ENCODE data around the gene FNBP1L. TPM values are rescaled to one million over a fixed set of nuclear protein-coding genes. Genes with fewer than 3 reads are reported as not detected.

The FNBP1L gene
- total RNA-seq, 1 donor from 2014 or later: 162 TPM

GRCh38 chr1:93433407-93433961 is 14.4 kb upstream of the FNBP1L start:
- no peaks in the 10 kb centered on the region for H4K20me1 ChIP-seq (ENCODE audit: low read depth)
- TF ChIP-seq EZH2 (IDR thresholded peaks at IDR 0.05): no peak
- TF ChIP-seq CTCF (IDR thresholded peaks at IDR 0.05): no peak
- TF ChIP-seq EZH2phosphoT487 (IDR thresholded peaks at IDR 0.05): no peak
- H3K9me3 Mint-ChIP-seq: peaks cover 2% of the 10 kb centered on the region
- no peak for DNase-seq (ENCODE audit: low spot score)
- H3F3A ChIP-seq (ENCODE audit: low read depth): no peaks in the 10 kb centered on the region
- peaks cover 2% of the 10 kb centered on the region for H3K4me1 Mint-ChIP-seq
- H3K9me3 ChIP-seq (ENCODE audit: low read depth): no peaks in the 10 kb centered on the region
- H3K27me3 ChIP-seq: no peaks in the 10 kb centered on the region
- no peak overlapping the region for H3K4me3 Mint-ChIP-seq
- H3K36me3 Mint-ChIP-seq: no peaks in the 10 kb centered on the region
- no peaks in the 10 kb centered on the region for H3K4me1 ChIP-seq
- no peak overlapping the region for H3K4me2 ChIP-seq
- no peak overlapping the region for H2AFZ ChIP-seq (replicated peaks)
- no peak overlapping the region for H3K27ac Mint-ChIP-seq
- no peaks in the 10 kb centered on the region for H3K36me3 ChIP-seq
- no peaks in the 10 kb centered on the region for H3K27me3 Mint-ChIP-seq (ENCODE audit: insufficient read depth, low read depth)
- no peak overlapping the region for H3K27ac ChIP-seq
- no peak overlapping the region for H3K4me3 ChIP-seq
- H3K79me2 ChIP-seq (ENCODE audit: low read depth): no peaks in the 10 kb centered on the region
- no peak overlapping the region for H3K9ac ChIP-seq

- Mint-ChIP-seq H3K9me3 (peaks cover 2% of the 10 kb centered on the region), H3K27ac (no peak overlapping the region), H3K4me3 (no peak overlapping the region), H3K27me3 (ENCODE audit: insufficient read depth, low read depth) (no peaks in the 10 kb centered on the region), H3K36me3 (no peaks in the 10 kb centered on the region), H3K4me1 (peaks cover 2% of the 10 kb centered on the region)
- Histone ChIP-seq H3K27me3 (no peaks in the 10 kb centered on the region), H3F3A (ENCODE audit: low read depth) (no peaks in the 10 kb centered on the region), H3K27ac (no peak overlapping the region), H3K79me2 (ENCODE audit: low read depth) (no peaks in the 10 kb centered on the region), H3K36me3 (no peaks in the 10 kb centered on the region), H3K4me3 (no peak overlapping the region), H3K9ac (no peak overlapping the region), H4K20me1 (ENCODE audit: low read depth) (no peaks in the 10 kb centered on the region), H3K9me3 (ENCODE audit: low read depth) (no peaks in the 10 kb centered on the region), H2AFZ (replicated peaks) (no peak overlapping the region), H3K4me1 (no peaks in the 10 kb centered on the region), H3K4me2 (no peak overlapping the region)
- TF ChIP-seq EZH2phosphoT487 (IDR thresholded peaks at IDR 0.05): no peak
- DNase-seq (ENCODE audit: low spot score): no peak
Measured at GRCh38 chr1:93434088-93434487, 13.8 kb upstream of the FNBP1L start.

GRCh38 chr1:93434987-93435386 is 12.9 kb upstream of the FNBP1L start:
- Mint-ChIP-seq H3K4me3 (no peak overlapping the region), H3K36me3 (no peaks in the 10 kb centered on the region), H3K9me3 (peaks cover 2% of the 10 kb centered on the region), H3K27me3 (ENCODE audit: insufficient read depth, low read depth) (peaks cover 2% of the 10 kb centered on the region), H3K4me1 (peaks cover 2% of the 10 kb centered on the region), H3K27ac (no peak overlapping the region)
- H4K20me1 ChIP-seq (ENCODE audit: low read depth): no peaks in the 10 kb centered on the region
- no peak for DNase-seq (ENCODE audit: low spot score)
- TF ChIP-seq EZH2 (IDR thresholded peaks at IDR 0.05) (no peak), EZH2phosphoT487 (IDR thresholded peaks at IDR 0.05) (no peak), CTCF (IDR thresholded peaks at IDR 0.05) (no peak)
- H3K9me3 ChIP-seq (ENCODE audit: low read depth): no peaks in the 10 kb centered on the region
- no peak overlapping the region for H2AFZ ChIP-seq (replicated peaks)
- H3K36me3 ChIP-seq: no peaks in the 10 kb centered on the region
- no peak overlapping the region for H3K4me3 ChIP-seq
- no peaks in the 10 kb centered on the region for H3K4me1 ChIP-seq
- no peaks in the 10 kb centered on the region for H3F3A ChIP-seq (ENCODE audit: low read depth)
- H3K27me3 ChIP-seq: no peaks in the 10 kb centered on the region
- no peak overlapping the region for H3K9ac ChIP-seq
- no peaks in the 10 kb centered on the region for H3K79me2 ChIP-seq (ENCODE audit: low read depth)
- no peak overlapping the region for H3K4me2 ChIP-seq
- H3K27ac ChIP-seq: no peak overlapping the region

GRCh38 chr1:93435443-93435842 is 12.5 kb upstream of the FNBP1L start:
- peaks cover 3% of the 10 kb centered on the region for H3K27me3 Mint-ChIP-seq (ENCODE audit: insufficient read depth, low read depth)
- H3K4me1 Mint-ChIP-seq: peaks cover 2% of the 10 kb centered on the region
- H3K4me3 ChIP-seq: no peak overlapping the region
- no peaks in the 10 kb centered on the region for H3K36me3 Mint-ChIP-seq
- H3K36me3 ChIP-seq: no peaks in the 10 kb centered on the region
- DNase-seq (ENCODE audit: low spot score): no peak
- no peak overlapping the region for H2AFZ ChIP-seq (replicated peaks)
- TF ChIP-seq EZH2 (IDR thresholded peaks at IDR 0.05): no peak
- no peak for TF ChIP-seq CTCF (IDR thresholded peaks at IDR 0.05)
- no peak for TF ChIP-seq EZH2phosphoT487 (IDR thresholded peaks at IDR 0.05)
- H3K9me3 ChIP-seq (ENCODE audit: low read depth): no peaks in the 10 kb centered on the region
- H3K9ac ChIP-seq: no peak overlapping the region
- no peaks in the 10 kb centered on the region for H3F3A ChIP-seq (ENCODE audit: low read depth)
- no peaks in the 10 kb centered on the region for H3K79me2 ChIP-seq (ENCODE audit: low read depth)
- no peaks in the 10 kb centered on the region for H3K27me3 ChIP-seq
- H3K27ac Mint-ChIP-seq: no peak overlapping the region
- H3K4me3 Mint-ChIP-seq: no peak overlapping the region
- no peak overlapping the region for H3K27ac ChIP-seq
- H3K4me1 ChIP-seq: no peaks in the 10 kb centered on the region
- no peaks in the 10 kb centered on the region for H4K20me1 ChIP-seq (ENCODE audit: low read depth)
- H3K4me2 ChIP-seq: no peak overlapping the region
- H3K9me3 Mint-ChIP-seq: peaks cover 2% of the 10 kb centered on the region

All from neural progenitor cell (in vitro differentiated cells).